Liver (tissue), 9 donors: ENCODE results near the gene LMF1. TPM values are rescaled to one million over a fixed set of nuclear protein-coding genes. Genes with fewer than 3 reads are reported as not detected.

Source experiments
- DNase-seq: peaks from one replicate; pipeline ENCODE4 v3.0.0-alpha.2; 2017; ENCODE audit warnings: low spot score
- H3K27ac ChIP-seq, 2 donors: one replicate each; pipeline ENCODE4 v1.7.0; 2013; ENCODE audit warnings: inconsistent platforms in 2 of 2, low read length in 2 of 2, control low read depth in 1 of 2, low read depth in 1 of 2, mild to moderate bottlenecking in 1 of 2
- H3K27me3 ChIP-seq, 4 donors: one replicate each; pipeline versions ENCODE4 v1.6.1 to v1.7.0; 2013; ENCODE audit warnings: low read length in 3 of 4, inconsistent platforms in 1 of 4, mild to moderate bottlenecking in 1 of 4, moderate library complexity in 1 of 4; ENCODE audit not compliant: control insufficient read depth in 4 of 4, insufficient read depth in 4 of 4
- H3K36me3 ChIP-seq, 4 donors: one replicate each; pipeline versions ENCODE4 v1.6.1 to v1.7.0; 2013; ENCODE audit warnings: low read length in 3 of 4, mild to moderate bottlenecking in 3 of 4, low read depth in 1 of 4, moderate library complexity in 1 of 4; ENCODE audit not compliant: control insufficient read depth in 4 of 4, insufficient read depth in 3 of 4
- H3K4me1 ChIP-seq, 4 donors: one replicate each; pipeline versions ENCODE4 v1.6.1 to v1.7.0; 2013; ENCODE audit warnings: low read length in 3 of 4, mild to moderate bottlenecking in 3 of 4, moderate library complexity in 1 of 4; ENCODE audit not compliant: control insufficient read depth in 4 of 4, insufficient read depth in 4 of 4
- H3K4me3 ChIP-seq, 3 donors: one replicate each; pipeline versions ENCODE4 v1.6.1 to v1.7.0; 2013; ENCODE audit warnings: low read length in 3 of 3, control low read depth in 1 of 3, low read depth in 1 of 3, mild to moderate bottlenecking in 1 of 3
- H3K9ac ChIP-seq, 2 donors: one replicate each; pipeline ENCODE4 v1.7.0; 2013; ENCODE audit warnings: low read length in 2 of 2, mild to moderate bottlenecking in 2 of 2, moderate library complexity in 2 of 2, control low read depth in 1 of 2, low read depth in 1 of 2
- H3K9me3 ChIP-seq, 4 donors: one replicate each; pipeline versions ENCODE4 v1.6.1 to v1.7.0; 2013; ENCODE audit warnings: low read length in 3 of 4; ENCODE audit not compliant: control insufficient read depth in 4 of 4
- ATF3 ChIP-seq: IDR thresholded peaks from 2 replicates; pipeline ENCODE4 v1.6.1; 2016; ENCODE audit warnings: antibody characterized with exemption
- CTCF ChIP-seq: fragments of 150-350 bp; IDR thresholded peaks from 2 replicates; pipeline ENCODE4 v1.5.1; 2017; ENCODE audit warnings: improper control_type of control experiment, low read depth, low read length; ENCODE audit not compliant: missing input control
- EGR1 ChIP-seq, 2 donors: IDR thresholded peaks; 2 replicates each; pipeline ENCODE4 v1.6.1; 2016 to 2018; ENCODE audit warnings: antibody characterized with exemption in 2 of 2, low read depth in 2 of 2
- FOXA1 ChIP-seq: IDR thresholded peaks from 2 replicates; pipeline ENCODE4 v1.6.1; 2016; ENCODE audit warnings: antibody characterized with exemption
- FOXA2 ChIP-seq: IDR thresholded peaks from 2 replicates; pipeline ENCODE4 v1.6.1; 2016; ENCODE audit warnings: antibody characterized with exemption
- GABPA ChIP-seq, 2 donors: IDR thresholded peaks in 1 of 2; conservative IDR thresholded peaks in 1 of 2; 2 replicates each; pipeline ENCODE4 v1.6.1; 2016; ENCODE audit warnings: antibody characterized with exemption in 2 of 2, mild to moderate bottlenecking in 1 of 2, moderate library complexity in 1 of 2
- HNF4A ChIP-seq, 2 donors: conservative IDR thresholded peaks; 2 replicates each; pipeline ENCODE4 v1.6.1; 2016; ENCODE audit warnings: antibody characterized with exemption in 2 of 2, mild to moderate bottlenecking in 2 of 2
- HNF4G ChIP-seq: IDR thresholded peaks from 2 replicates; pipeline ENCODE4 v1.6.1; 2016; ENCODE audit warnings: antibody characterized with exemption
- JUND ChIP-seq, 2 donors: IDR thresholded peaks; 2 replicates each; pipeline ENCODE4 v1.6.1; 2016; ENCODE audit warnings: antibody characterized with exemption in 2 of 2
- MAX ChIP-seq: IDR thresholded peaks from 2 replicates; pipeline ENCODE4 v1.6.1; 2016; ENCODE audit warnings: antibody characterized with exemption
- NR2F2 ChIP-seq: IDR thresholded peaks from 2 replicates; pipeline ENCODE4 v1.6.1; 2016; ENCODE audit warnings: antibody characterized with exemption
- RAD21 ChIP-seq, 2 donors: IDR thresholded peaks; 2 replicates each; pipeline ENCODE4 v1.6.1; 2016; ENCODE audit warnings: antibody characterized with exemption in 2 of 2, mild to moderate bottlenecking in 2 of 2
- REST ChIP-seq: IDR thresholded peaks from 2 replicates; pipeline ENCODE4 v1.6.1; 2016; ENCODE audit warnings: antibody characterized with exemption, mild to moderate bottlenecking
- RXRA ChIP-seq, 2 donors: IDR thresholded peaks; 2 replicates each; pipeline ENCODE4 v1.6.1; 2017 to 2018; ENCODE audit warnings: antibody characterized with exemption in 2 of 2, mild to moderate bottlenecking in 1 of 2
- SP1 ChIP-seq: IDR thresholded peaks from 2 replicates; pipeline ENCODE4 v1.6.1; 2018; ENCODE audit warnings: antibody characterized with exemption, mild to moderate bottlenecking
- TAF1 ChIP-seq: conservative IDR thresholded peaks from 2 replicates; pipeline ENCODE4 v1.6.1; 2016; ENCODE audit warnings: antibody characterized with exemption, mild to moderate bottlenecking
- YY1 ChIP-seq: IDR thresholded peaks from 2 replicates; pipeline ENCODE4 v1.6.1; 2016; ENCODE audit warnings: antibody characterized with exemption, mild to moderate bottlenecking
- ZBTB33 ChIP-seq: IDR thresholded peaks from 2 replicates; pipeline ENCODE4 v1.6.1; 2016; ENCODE audit warnings: antibody characterized with exemption
- WGBS: extraction: QIAGEN DNeasy Blood & Tissue Kit; methylation state at CpG from one replicate; pipeline ENCODE4 v1.1.7; 2013; 5-methylcytosine and 5-hydroxymethylcytosine counted together
- polyA plus RNA-seq, 2 donors: library from polyadenylated mRNA; stranded (reverse) in 1 of 2; unstranded in 1 of 2; fragments of 200-250 nt in 1 of 2; fragments of >200 nt in 1 of 2; fragmentation: Nextera tagmentation in 1 of 2; extraction: Ambion mirVana in 1 of 2; gene quantifications; one replicate each; pipeline versions ENCODE4 v1.2.1 to v1.2.3, GENCODE V29; 2013 to 2015
- total RNA-seq, 2 donors: library from RNA; depleted of rRNA; stranded (reverse); fragments of >200 nt; gene quantifications; one replicate each; pipeline ENCODE4 v1.2.3, GENCODE V29; 2014
- donor health status: healthy.
- donor health status: healthy.
- donor health status: healthy.
- donor health status: healthy.
- donor health status: healthy.

The LMF1 gene
- total and polyA plus RNA-seq, 4 donors = 8.8 to 24.3 (median 12.6) TPM

- no peak overlapping the region for H3K4me3 ChIP-seq
- 96% methylated on average over 33 of the region's 33 CpGs for WGBS
- no peaks in the 10 kb centered on the region for H3K27me3 ChIP-seq
- H3K9ac ChIP-seq = no peak overlapping the region
- no peaks in the 10 kb centered on the region for H3K36me3 ChIP-seq
- H3K27ac ChIP-seq = no peak overlapping the region
- DNase-seq = no peak
- peaks cover 0 to 3% (median 2%) of the 10 kb centered on the region in 4 donors for H3K9me3 ChIP-seq
- no peak for TF ChIP-seq TAF1
- no peak for TF ChIP-seq RXRA (IDR thresholded peaks at IDR 0.05)
- TF ChIP-seq REST = no peak
- TF ChIP-seq FOXA1 = no peak
- TF ChIP-seq MAX = no peak
- no peak for TF ChIP-seq FOXA2
- no peak for TF ChIP-seq RAD21 (IDR thresholded peaks at IDR 0.05)
- no peak for TF ChIP-seq HNF4G
- TF ChIP-seq CTCF = no peak
- TF ChIP-seq ATF3 = no peak
- TF ChIP-seq JUND (IDR thresholded peaks at IDR 0.05) = no peak
- TF ChIP-seq SP1 = no peak
- no peak for TF ChIP-seq YY1
- no peak for TF ChIP-seq EGR1 (IDR thresholded peaks at IDR 0.05; ENCODE audit: low read depth in 2 of 2)
- no peak for TF ChIP-seq HNF4A (conservative IDR thresholded peaks at IDR 0.05)
- TF ChIP-seq ZBTB33 = no peak
- no peak for TF ChIP-seq NR2F2
- no peak for TF ChIP-seq GABPA (IDR thresholded peaks at IDR 0.05 in 1 of 2, conservative IDR thresholded peaks at IDR 0.05 in 1 of 2)
- no peaks in the 10 kb centered on the region for H3K4me1 ChIP-seq
These were observed 122.9 kb downstream of the LMF1 start for GRCh38 chr16:847681-848445.
